ENCODE data around the gene TBCCD1.

DNA sequence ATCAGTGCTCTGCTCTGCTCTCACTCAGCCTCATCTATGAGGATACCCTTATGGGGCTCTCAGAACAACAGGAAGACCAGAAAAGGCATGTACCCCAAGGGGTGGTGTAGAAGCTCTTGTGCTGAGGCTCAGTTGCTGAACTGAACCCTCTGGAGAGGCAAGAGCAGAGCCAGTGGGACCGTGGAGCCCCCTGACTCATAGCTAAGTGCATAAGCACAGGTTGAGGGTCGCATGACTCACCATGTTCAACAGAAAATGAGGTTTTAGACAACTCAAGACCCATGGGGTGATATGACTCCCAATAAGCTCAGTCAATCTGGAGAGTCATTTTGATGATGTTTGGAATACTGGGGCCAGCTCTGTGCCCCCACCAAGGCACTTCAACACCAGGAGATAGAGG, 60.3 kb downstream of the TBCCD1 start:
- TF ChIP-seq NFIC (IDR thresholded peaks at IDR 0.05) (no peak), YY1 (IDR thresholded peaks at IDR 0.05; ENCODE audit: low read depth) (no peak), TAF1 (IDR thresholded peaks at IDR 0.05; ENCODE audit: low read depth) (no peak), RAD21 (IDR thresholded peaks at IDR 0.05; ENCODE audit: low read depth) (no peak), EP300 (IDR thresholded peaks at IDR 0.05; ENCODE audit: borderline replicate concordance) (no peak), FOXM1 (IDR thresholded peaks at IDR 0.05; ENCODE audit: borderline replicate concordance, low read depth) (no peak), CREB1 (IDR thresholded peaks at IDR 0.05; ENCODE audit: low read depth) (no peak), ZBTB7A (IDR thresholded peaks at IDR 0.05; ENCODE audit: low read depth) (no peak), CEBPB (IDR thresholded peaks at IDR 0.05) (no peak), EGR1 (IDR thresholded peaks at IDR 0.05) (no peak), TEAD4 (IDR thresholded peaks at IDR 0.05) (no peak), TCF12 (IDR thresholded peaks at IDR 0.05; ENCODE audit: low read depth) (no peak)
- TF ChIP-seq, protein P1, sequence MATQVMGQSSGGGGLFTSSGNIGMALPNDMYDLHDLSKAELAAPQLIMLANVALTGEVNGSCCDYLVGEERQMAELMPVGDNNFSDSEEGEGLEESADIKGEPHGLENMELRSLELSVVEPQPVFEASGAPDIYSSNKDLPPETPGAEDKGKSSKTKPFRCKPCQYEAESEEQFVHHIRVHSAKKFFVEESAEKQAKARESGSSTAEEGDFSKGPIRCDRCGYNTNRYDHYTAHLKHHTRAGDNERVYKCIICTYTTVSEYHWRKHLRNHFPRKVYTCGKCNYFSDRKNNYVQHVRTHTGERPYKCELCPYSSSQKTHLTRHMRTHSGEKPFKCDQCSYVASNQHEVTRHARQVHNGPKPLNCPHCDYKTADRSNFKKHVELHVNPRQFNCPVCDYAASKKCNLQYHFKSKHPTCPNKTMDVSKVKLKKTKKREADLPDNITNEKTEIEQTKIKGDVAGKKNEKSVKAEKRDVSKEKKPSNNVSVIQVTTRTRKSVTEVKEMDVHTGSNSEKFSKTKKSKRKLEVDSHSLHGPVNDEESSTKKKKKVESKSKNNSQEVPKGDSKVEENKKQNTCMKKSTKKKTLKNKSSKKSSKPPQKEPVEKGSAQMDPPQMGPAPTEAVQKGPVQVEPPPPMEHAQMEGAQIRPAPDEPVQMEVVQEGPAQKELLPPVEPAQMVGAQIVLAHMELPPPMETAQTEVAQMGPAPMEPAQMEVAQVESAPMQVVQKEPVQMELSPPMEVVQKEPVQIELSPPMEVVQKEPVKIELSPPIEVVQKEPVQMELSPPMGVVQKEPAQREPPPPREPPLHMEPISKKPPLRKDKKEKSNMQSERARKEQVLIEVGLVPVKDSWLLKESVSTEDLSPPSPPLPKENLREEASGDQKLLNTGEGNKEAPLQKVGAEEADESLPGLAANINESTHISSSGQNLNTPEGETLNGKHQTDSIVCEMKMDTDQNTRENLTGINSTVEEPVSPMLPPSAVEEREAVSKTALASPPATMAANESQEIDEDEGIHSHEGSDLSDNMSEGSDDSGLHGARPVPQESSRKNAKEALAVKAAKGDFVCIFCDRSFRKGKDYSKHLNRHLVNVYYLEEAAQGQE (IDR thresholded peaks at IDR 0.05; ENCODE audit: low read depth), result no peak
- TF ChIP-seq, protein P2, sequence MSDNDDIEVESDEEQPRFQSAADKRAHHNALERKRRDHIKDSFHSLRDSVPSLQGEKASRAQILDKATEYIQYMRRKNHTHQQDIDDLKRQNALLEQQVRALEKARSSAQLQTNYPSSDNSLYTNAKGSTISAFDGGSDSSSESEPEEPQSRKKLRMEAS (IDR thresholded peaks at IDR 0.05), result no peak

Data from Ishikawa (cell line).